ENCODE data around the gene TM2D3.

TM2D3 gene

GRCh38 chr15:101652098-101652785 lies at the start of gene TM2D3:
Gene TM2D3 (minus strand): TSS chr15:101652381. CDS start chr15:101652361, 20 bp downstream.
- DNase-seq: peak; percentile 77

GRCh38 chr15:101698314-101698713 lies 46.1 kb upstream of the TM2D3 start:
- no peak for DNase-seq

GRCh38 chr15:101697488-101697887 lies 45.3 kb upstream of the TM2D3 start:
- no peak for DNase-seq

GRCh38 chr15:101696829-101697228 lies 44.6 kb upstream of the TM2D3 start:
- DNase-seq: no peak

GRCh38 chr15:101694261-101694660 lies 42.1 kb upstream of the TM2D3 start:
- no peak for DNase-seq

- no peak for DNase-seq
Measured at GRCh38 chr15:101692801-101693598, 40.8 kb upstream of the TM2D3 start.

GRCh38 chr15:101689901-101690300 lies 37.7 kb upstream of the TM2D3 start:
- DNase-seq: no peak

- DNase-seq: no peak
Measured at GRCh38 chr15:101686718-101687117, 34.5 kb upstream of the TM2D3 start.

GRCh38 chr15:101684877-101685276 lies 32.7 kb upstream of the TM2D3 start:
- no peak for DNase-seq

GRCh38 chr15:101684384-101684783 lies 32.2 kb upstream of the TM2D3 start:
- DNase-seq: no peak

- DNase-seq: no peak
Measured at GRCh38 chr15:101679806-101680205, 27.6 kb upstream of the TM2D3 start.

- peak; percentile 7 for DNase-seq
Measured at GRCh38 chr15:101676921-101677329, 24.7 kb upstream of the TM2D3 start.

- DNase-seq: no peak
Measured at GRCh38 chr15:101675796-101676582, 23.8 kb upstream of the TM2D3 start.

- DNase-seq: no peak
Measured at GRCh38 chr15:101675015-101675414, 22.8 kb upstream of the TM2D3 start.

GRCh38 chr15:101672298-101672697 lies 20.1 kb upstream of the TM2D3 start:
- DNase-seq: no peak

- DNase-seq: no peak
Measured at GRCh38 chr15:101669744-101670143, 17.6 kb upstream of the TM2D3 start.

GRCh38 chr15:101667881-101668280 lies 15.7 kb upstream of the TM2D3 start:
- DNase-seq: no peak

GRCh38 chr15:101664303-101664913 lies 12.2 kb upstream of the TM2D3 start:
- no peak for DNase-seq

- DNase-seq: no peak
Measured at GRCh38 chr15:101662203-101662602, 10.0 kb upstream of the TM2D3 start.

GRCh38 chr15:101660005-101660404 lies 7.8 kb upstream of the TM2D3 start:
- no peak for DNase-seq

- DNase-seq: peak; percentile 68
Measured at GRCh38 chr15:101657968-101658784, 6.0 kb upstream of the TM2D3 start.

GRCh38 chr15:101657171-101657570 lies 5.0 kb upstream of the TM2D3 start:
- DNase-seq: no peak

Measured in NCI-H1092 (cell line).